ENCODE data around the gene SLC16A5. TPM values are rescaled to one million over a fixed set of nuclear protein-coding genes. Genes with fewer than 3 reads are reported as not detected.

Gene SLC16A5
- polyA plus RNA-seq, 1 donor from 2014 or later = not detected

- H3K9ac ChIP-seq (ENCODE audit: low read length) = no peak overlapping the region
- TF ChIP-seq RAD21 (conservative IDR thresholded peaks at IDR 0.05) = no peak
- TF ChIP-seq EP300 (conservative IDR thresholded peaks at IDR 0.05; ENCODE audit: poor library complexity, severe bottlenecking) = no peak
- TF ChIP-seq MXI1 (conservative IDR thresholded peaks at IDR 0.05; ENCODE audit: poor library complexity, severe bottlenecking) = no peak
- no peak for TF ChIP-seq POLR2AphosphoS5 (IDR thresholded peaks at IDR 0.05)
- TF ChIP-seq, protein P1, sequence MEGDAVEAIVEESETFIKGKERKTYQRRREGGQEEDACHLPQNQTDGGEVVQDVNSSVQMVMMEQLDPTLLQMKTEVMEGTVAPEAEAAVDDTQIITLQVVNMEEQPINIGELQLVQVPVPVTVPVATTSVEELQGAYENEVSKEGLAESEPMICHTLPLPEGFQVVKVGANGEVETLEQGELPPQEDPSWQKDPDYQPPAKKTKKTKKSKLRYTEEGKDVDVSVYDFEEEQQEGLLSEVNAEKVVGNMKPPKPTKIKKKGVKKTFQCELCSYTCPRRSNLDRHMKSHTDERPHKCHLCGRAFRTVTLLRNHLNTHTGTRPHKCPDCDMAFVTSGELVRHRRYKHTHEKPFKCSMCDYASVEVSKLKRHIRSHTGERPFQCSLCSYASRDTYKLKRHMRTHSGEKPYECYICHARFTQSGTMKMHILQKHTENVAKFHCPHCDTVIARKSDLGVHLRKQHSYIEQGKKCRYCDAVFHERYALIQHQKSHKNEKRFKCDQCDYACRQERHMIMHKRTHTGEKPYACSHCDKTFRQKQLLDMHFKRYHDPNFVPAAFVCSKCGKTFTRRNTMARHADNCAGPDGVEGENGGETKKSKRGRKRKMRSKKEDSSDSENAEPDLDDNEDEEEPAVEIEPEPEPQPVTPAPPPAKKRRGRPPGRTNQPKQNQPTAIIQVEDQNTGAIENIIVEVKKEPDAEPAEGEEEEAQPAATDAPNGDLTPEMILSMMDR (IDR thresholded peaks at IDR 0.05; ENCODE audit: poor library complexity, severe bottlenecking) = no peak
- TF ChIP-seq SMC3 (conservative IDR thresholded peaks at IDR 0.05; ENCODE audit: poor library complexity) = no peak
- TF ChIP-seq EZH2 (IDR thresholded peaks at IDR 0.05; ENCODE audit: borderline replicate concordance, insufficient read depth, low read length, poor library complexity, severe bottlenecking) = no peak
- no peak for TF ChIP-seq TAF1 (IDR thresholded peaks at IDR 0.05; ENCODE audit: low read depth)
- TF ChIP-seq REST (IDR thresholded peaks at IDR 0.05; ENCODE audit: borderline replicate concordance) = no peak
Observed at GRCh38 chr17:75096082-75096625, 8.4 kb downstream of the SLC16A5 start.

GRCh38 chr17:75097865-75098264 is 10.1 kb downstream of the SLC16A5 start:
- Histone ChIP-seq H3K79me2 (replicated peaks; ENCODE audit: insufficient read depth, low read length) (no peaks in the 10 kb centered on the region), H3K4me3 (ENCODE audit: low read length) (no peak overlapping the region), H4K20me1 (ENCODE audit: insufficient read depth) (no peaks in the 10 kb centered on the region), H3K9me2 (ENCODE audit: insufficient read depth, low read length) (no peaks in the 10 kb centered on the region), H2AFZ (ENCODE audit: low read depth, low read length) (no peak overlapping the region), H3K27me3 (ENCODE audit: insufficient read depth, low read depth, low read length) (no peaks in the 10 kb centered on the region), H3K36me3 (ENCODE audit: insufficient read depth, low read length) (no peaks in the 10 kb centered on the region), H3K9ac (ENCODE audit: low read length) (no peak overlapping the region), H3K4me2 (ENCODE audit: low read length) (no peak overlapping the region), H3K27ac (ENCODE audit: low read length) (no peak overlapping the region), H3F3A (ENCODE audit: insufficient read depth, low read length, poor library complexity, severe bottlenecking) (no peaks in the 10 kb centered on the region), H3K9me3 (ENCODE audit: low read length) (no peaks in the 10 kb centered on the region)
- TF ChIP-seq REST (IDR thresholded peaks at IDR 0.05; ENCODE audit: borderline replicate concordance) (no peak), EP300 (conservative IDR thresholded peaks at IDR 0.05; ENCODE audit: poor library complexity, severe bottlenecking) (no peak), EZH2 (IDR thresholded peaks at IDR 0.05; ENCODE audit: borderline replicate concordance, insufficient read depth, low read length, poor library complexity, severe bottlenecking) (no peak), RAD21 (conservative IDR thresholded peaks at IDR 0.05) (no peak), SMC3 (conservative IDR thresholded peaks at IDR 0.05; ENCODE audit: poor library complexity) (no peak), TAF1 (IDR thresholded peaks at IDR 0.05; ENCODE audit: low read depth) (no peak), MXI1 (conservative IDR thresholded peaks at IDR 0.05; ENCODE audit: poor library complexity, severe bottlenecking) (no peak), POLR2AphosphoS5 (IDR thresholded peaks at IDR 0.05) (no peak)
- TF ChIP-seq, protein P1 (IDR thresholded peaks at IDR 0.05; ENCODE audit: poor library complexity, severe bottlenecking) = no peak

More at GRCh38 chr17:75096082-75096625, 8.4 kb downstream of the SLC16A5 start:
- no peaks in the 10 kb centered on the region for H3F3A ChIP-seq (ENCODE audit: insufficient read depth, low read length, poor library complexity, severe bottlenecking)
- no peaks in the 10 kb centered on the region for H3K36me3 ChIP-seq (ENCODE audit: insufficient read depth, low read length)
- no peaks in the 10 kb centered on the region for H3K79me2 ChIP-seq (replicated peaks; ENCODE audit: insufficient read depth, low read length)
- no peak overlapping the region for H3K4me3 ChIP-seq (ENCODE audit: low read length)
- H3K9me2 ChIP-seq (ENCODE audit: insufficient read depth, low read length) = no peaks in the 10 kb centered on the region
- no peak overlapping the region for H3K27ac ChIP-seq (ENCODE audit: low read length)
- H3K9me3 ChIP-seq (ENCODE audit: low read length) = no peaks in the 10 kb centered on the region
- H2AFZ ChIP-seq (ENCODE audit: low read depth, low read length) = no peak overlapping the region
- no peaks in the 10 kb centered on the region for H3K27me3 ChIP-seq (ENCODE audit: insufficient read depth, low read depth, low read length)
- no peak overlapping the region for H3K4me2 ChIP-seq (ENCODE audit: low read length)
- H4K20me1 ChIP-seq (ENCODE audit: insufficient read depth) = no peaks in the 10 kb centered on the region
